Left ventricle myocardium inferior (tissue), 1 donor: ENCODE data around the gene FGF5. TPM values are rescaled to one million over a fixed set of nuclear protein-coding genes. Genes with fewer than 3 reads are reported as not detected.

ENCODE experiments used
- DNase-seq: peaks from one replicate; pipeline ENCODE4 v3.0.0-alpha.2; 2020
- H3K27ac ChIP-seq: fragments of 200-600 bp; replicated peaks from 2 replicates; pipeline ENCODE4 v1.8.0; 2021
- H3K27me3 ChIP-seq: fragments of 200-600 bp; 2 replicates; pipeline ENCODE4 v1.8.0; 2021; ENCODE audit warnings: low read depth
- H3K36me3 ChIP-seq: fragments of 200-600 bp; 2 replicates; pipeline ENCODE4 v1.8.0; 2021
- H3K4me1 ChIP-seq: fragments of 200-600 bp; 2 replicates; pipeline ENCODE4 v1.8.0; 2021
- H3K4me3 ChIP-seq: fragments of 200-600 bp; 2 replicates; pipeline ENCODE4 v1.8.0; 2021; ENCODE audit warnings: mild to moderate bottlenecking, moderate library complexity
- H3K9me3 ChIP-seq: fragments of 200-600 bp; replicated peaks from 2 replicates; pipeline ENCODE4 v1.8.0; 2021
- CTCF ChIP-seq: fragments of 200-600 bp; IDR thresholded peaks from 2 replicates; pipeline ENCODE4 v1.8.0; 2021; ENCODE audit warnings: antibody characterized with exemption, mild to moderate bottlenecking, borderline replicate concordance
- intact Hi-C: fragments of 100-400 bp; cut with micrococcal nuclease; formaldehyde crosslinking; loops from one replicate; pipeline ENCODE4 v1.11.0; 2022
- total RNA-seq: library from RNA; stranded (reverse); fragmentation: NEBNext Ultra II Directional; extraction: Animal tissue kit (Norgen Biotek cat#: 25700); gene quantifications from one replicate; pipeline ENCODE4 v1.2.1, GENCODE V29; 2021
- donor health status: DM: no; HTN: yes; CAD: no; lungs with severe emphysema.

FGF5 gene
- total RNA-seq, 1 donor from 2014 or later, result 1.2 TPM

- no peak overlapping the region for H3K27ac ChIP-seq
- intact Hi-C loops, result no loop called here
- H3K4me1 ChIP-seq, result no peaks in the 10 kb centered on the region
- TF ChIP-seq CTCF, result no peak
- H3K4me3 ChIP-seq, result no peak overlapping the region
- no peak for DNase-seq
- H3K27me3 ChIP-seq, result peaks cover 52% of the 10 kb centered on the region
- no peaks in the 10 kb centered on the region for H3K9me3 ChIP-seq
- H3K36me3 ChIP-seq, result no peaks in the 10 kb centered on the region
Measured at GRCh38 chr4:80226094-80226493, 40.4 kb upstream of the FGF5 start.

- H3K27ac ChIP-seq, result no peak overlapping the region
- no peaks in the 10 kb centered on the region for H3K9me3 ChIP-seq
- DNase-seq, result no peak
- H3K27me3 ChIP-seq, result peaks cover 39% of the 10 kb centered on the region
- intact Hi-C loops, result no loop called here
- no peak for TF ChIP-seq CTCF
- H3K4me1 ChIP-seq, result no peaks in the 10 kb centered on the region
- no peaks in the 10 kb centered on the region for H3K36me3 ChIP-seq
- no peak overlapping the region for H3K4me3 ChIP-seq
Measured at GRCh38 chr4:80228460-80228859, 38.0 kb upstream of the FGF5 start.

- H3K4me3 ChIP-seq, result no peak overlapping the region
- H3K27ac ChIP-seq, result no peak overlapping the region
- H3K36me3 ChIP-seq, result no peaks in the 10 kb centered on the region
- no peaks in the 10 kb centered on the region for H3K4me1 ChIP-seq
- H3K27me3 ChIP-seq, result peaks cover 39% of the 10 kb centered on the region
- no peak for TF ChIP-seq CTCF
- DNase-seq, result no peak
- H3K9me3 ChIP-seq, result no peaks in the 10 kb centered on the region
- intact Hi-C loops, result no loop called here
Measured at GRCh38 chr4:80229128-80229527, 37.3 kb upstream of the FGF5 start.

GRCh38 chr4:80229590-80229989, 36.9 kb upstream of the FGF5 start:
- intact Hi-C loops, result no loop called here
- DNase-seq, result no peak
- no peaks in the 10 kb centered on the region for H3K4me1 ChIP-seq
- no peaks in the 10 kb centered on the region for H3K9me3 ChIP-seq
- TF ChIP-seq CTCF, result no peak
- H3K36me3 ChIP-seq, result no peaks in the 10 kb centered on the region
- no peak overlapping the region for H3K4me3 ChIP-seq
- no peak overlapping the region for H3K27ac ChIP-seq
- H3K27me3 ChIP-seq, result peaks cover 35% of the 10 kb centered on the region

GRCh38 chr4:80231180-80231579, 35.3 kb upstream of the FGF5 start:
- Histone ChIP-seq H3K27me3 (peaks cover 25% of the 10 kb centered on the region), H3K4me1 (no peaks in the 10 kb centered on the region), H3K9me3 (no peaks in the 10 kb centered on the region), H3K27ac (no peak overlapping the region), H3K4me3 (no peak overlapping the region), H3K36me3 (no peaks in the 10 kb centered on the region)
- TF ChIP-seq CTCF, result no peak
- DNase-seq, result no peak
- intact Hi-C loops, result no loop called here

GRCh38 chr4:80232707-80233370, 33.6 kb upstream of the FGF5 start:
- no peaks in the 10 kb centered on the region for H3K9me3 ChIP-seq
- H3K36me3 ChIP-seq, result no peaks in the 10 kb centered on the region
- H3K4me3 ChIP-seq, result no peak overlapping the region
- H3K27ac ChIP-seq, result no peak overlapping the region
- no peak for TF ChIP-seq CTCF
- no peak for DNase-seq
- no peaks in the 10 kb centered on the region for H3K4me1 ChIP-seq
- H3K27me3 ChIP-seq, result peaks cover 31% of the 10 kb centered on the region
- intact Hi-C loops, result no loop called here
